SU-DHL-6 (cell line): ENCODE measurements around the gene KBTBD8.

ENCODE experiments used
- EZH2phosphoT487 ChIP-seq: fragments of 200-600 bp; sonication (generic), shearing (Covaris generic); conservative IDR thresholded peaks from 2 replicates; pipeline ENCODE4 v1.6.1; 2018; ENCODE audit warnings: mild to moderate bottlenecking, antibody characterized with exemption, low read length, moderate library complexity, mixed read lengths
- TF ChIP-seq, protein P1 (sequence below): fragments of 200-600 bp; sonication (generic); IDR thresholded peaks from one replicate; pipeline ENCODE4 v1.5.1; 2017; ENCODE audit warnings: antibody characterized with exemption, mild to moderate bottlenecking, low read length, moderate library complexity; ENCODE audit not compliant: insufficient read depth, poor library complexity, severe bottlenecking

DNA sequence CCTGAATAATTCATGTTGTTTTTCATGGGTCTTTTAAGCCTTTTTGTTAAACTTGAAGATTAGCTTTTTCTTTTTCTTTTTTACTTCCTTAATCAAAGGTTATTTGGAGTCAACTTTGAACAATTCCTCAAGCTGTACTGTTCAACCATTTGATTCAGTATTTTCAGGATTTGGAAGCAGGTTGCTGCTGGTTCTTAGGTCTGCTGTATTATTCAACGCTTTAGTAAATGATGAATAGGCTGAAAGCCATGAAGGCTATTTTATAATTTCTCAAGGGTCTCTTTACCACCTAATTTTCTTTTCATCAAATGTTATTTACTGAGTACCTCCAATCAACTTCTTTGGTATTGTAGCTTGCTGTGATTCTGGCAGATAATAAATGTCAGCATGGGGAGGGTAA lies 45.8 kb upstream of the KBTBD8 start:
- TF ChIP-seq, protein P1, sequence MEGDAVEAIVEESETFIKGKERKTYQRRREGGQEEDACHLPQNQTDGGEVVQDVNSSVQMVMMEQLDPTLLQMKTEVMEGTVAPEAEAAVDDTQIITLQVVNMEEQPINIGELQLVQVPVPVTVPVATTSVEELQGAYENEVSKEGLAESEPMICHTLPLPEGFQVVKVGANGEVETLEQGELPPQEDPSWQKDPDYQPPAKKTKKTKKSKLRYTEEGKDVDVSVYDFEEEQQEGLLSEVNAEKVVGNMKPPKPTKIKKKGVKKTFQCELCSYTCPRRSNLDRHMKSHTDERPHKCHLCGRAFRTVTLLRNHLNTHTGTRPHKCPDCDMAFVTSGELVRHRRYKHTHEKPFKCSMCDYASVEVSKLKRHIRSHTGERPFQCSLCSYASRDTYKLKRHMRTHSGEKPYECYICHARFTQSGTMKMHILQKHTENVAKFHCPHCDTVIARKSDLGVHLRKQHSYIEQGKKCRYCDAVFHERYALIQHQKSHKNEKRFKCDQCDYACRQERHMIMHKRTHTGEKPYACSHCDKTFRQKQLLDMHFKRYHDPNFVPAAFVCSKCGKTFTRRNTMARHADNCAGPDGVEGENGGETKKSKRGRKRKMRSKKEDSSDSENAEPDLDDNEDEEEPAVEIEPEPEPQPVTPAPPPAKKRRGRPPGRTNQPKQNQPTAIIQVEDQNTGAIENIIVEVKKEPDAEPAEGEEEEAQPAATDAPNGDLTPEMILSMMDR, result no peak
- TF ChIP-seq EZH2phosphoT487, result no peak
